Activated CD4-positive, alpha-beta memory T cell treated with anti-CD3 and anti-CD28 coated beads for 36 hours (primary cell): ENCODE results near the gene PAPSS1. TPM values are rescaled to one million over a fixed set of nuclear protein-coding genes. Genes with fewer than 3 reads are reported as not detected.
"Not testable (repeated sequence)": the region's sequence is repeated elsewhere in the genome, so short reads cannot be mapped to it uniquely, and the experiment has no call there.

Source experiments
- CTCF ChIA-PET: fragments of 350-600 bp; sonication (Branson Sonifier 250); formaldehyde crosslinking; loops from one replicate; lab custom pipeline; 2021; ENCODE audit warnings: antibody characterized with exemption, inconsistent platforms; lab: Charles Lee
- POLR2A ChIA-PET: fragments of 350-600 bp; sonication (Branson Sonifier 250); formaldehyde crosslinking; loops from one replicate; lab custom pipeline; 2021; ENCODE audit warnings: antibody characterized with exemption; lab: Charles Lee
- DNase-seq: peaks from one replicate; pipeline ENCODE4 v3.0.0-alpha.2; 2020
- H3K27ac Mint-ChIP-seq: one replicate; pipeline ENCODE4 v1.8.0; 2021; ENCODE audit warnings: mixed read lengths
- H3K27me3 Mint-ChIP-seq: one replicate; pipeline ENCODE4 v1.8.0; 2021; ENCODE audit warnings: mixed read lengths
- H3K36me3 Mint-ChIP-seq: one replicate; pipeline ENCODE4 v1.8.0; 2021; ENCODE audit warnings: mixed read lengths
- H3K4me1 Mint-ChIP-seq: one replicate; pipeline ENCODE4 v1.8.0; 2021; ENCODE audit warnings: low read depth, mixed read lengths
- H3K4me3 Mint-ChIP-seq: one replicate; pipeline ENCODE4 v1.8.0; 2021; ENCODE audit warnings: mild to moderate bottlenecking, mixed read lengths
- H3K9me3 Mint-ChIP-seq: one replicate; pipeline ENCODE4 v1.8.0; 2021; ENCODE audit warnings: mixed read lengths
- intact Hi-C: fragments of 100-400 bp; cut with micrococcal nuclease; formaldehyde crosslinking; loops from one replicate; pipeline ENCODE4 v1.15.1; 2023
- total RNA-seq, 2 experiments: library from RNA; stranded (reverse); gene quantifications; one replicate each; pipeline ENCODE4 v1.2.3, GENCODE V29; 2021

Gene PAPSS1
- total RNA-seq, 2 experiments from 2014 or later, result 33.0 to 34.9 TPM

- no peaks in the 10 kb centered on the region for H3K36me3 Mint-ChIP-seq
- intact Hi-C loops, result no loop called here
- H3K4me3 Mint-ChIP-seq, result no peak overlapping the region
- H3K27me3 Mint-ChIP-seq, result peaks cover 4% of the 10 kb centered on the region
- no peak for DNase-seq
- H3K4me1 Mint-ChIP-seq, result peaks cover 4% of the 10 kb centered on the region
- no peaks in the 10 kb centered on the region for H3K9me3 Mint-ChIP-seq
- ChIA-PET CTCF (interaction anchor here (0.9 kb wide), 1 partner anchor 8 kb away, joined by 3 read pairs; no protein-coding TSS in a partner anchor), POLR2A (no interaction called here)
- no peak overlapping the region for H3K27ac Mint-ChIP-seq
Measured at GRCh38 chr4:107742196-107742595, 22.2 kb upstream of the PAPSS1 start.

GRCh38 chr4:107740950-107741701 lies 21.1 kb upstream of the PAPSS1 start:
- DNase-seq, result no peak
- H3K27me3 Mint-ChIP-seq, result no peaks in the 10 kb centered on the region
- ChIA-PET CTCF (interaction anchor here (1.2 kb wide), 1 partner anchor 21 kb away, joined by 4 read pairs; the partner anchor contains the start of gene PAPSS1), POLR2A (no interaction called here)
- intact Hi-C loops, result no loop called here
- no peaks in the 10 kb centered on the region for H3K36me3 Mint-ChIP-seq
- no peak overlapping the region for H3K4me3 Mint-ChIP-seq
- no peaks in the 10 kb centered on the region for H3K9me3 Mint-ChIP-seq
- peaks cover 4% of the 10 kb centered on the region for H3K4me1 Mint-ChIP-seq
- H3K27ac Mint-ChIP-seq, result no peak overlapping the region

GRCh38 chr4:107740381-107740780 lies 20.3 kb upstream of the PAPSS1 start:
- ChIA-PET POLR2A (no interaction called here), CTCF (interaction anchor here (1.2 kb wide), 1 partner anchor 20 kb away, joined by 4 read pairs; the partner anchor contains the start of gene PAPSS1)
- Mint-ChIP-seq H3K36me3 (no peaks in the 10 kb centered on the region), H3K27ac (no peak overlapping the region), H3K4me1 (peaks cover 4% of the 10 kb centered on the region), H3K4me3 (no peak overlapping the region), H3K27me3 (no peaks in the 10 kb centered on the region), H3K9me3 (no peaks in the 10 kb centered on the region)
- intact Hi-C loops, result no loop called here
- no peak for DNase-seq

GRCh38 chr4:107737450-107737849 lies 17.4 kb upstream of the PAPSS1 start:
- no peak overlapping the region for H3K4me3 Mint-ChIP-seq
- H3K9me3 Mint-ChIP-seq, result no peaks in the 10 kb centered on the region
- H3K27ac Mint-ChIP-seq, result no peak overlapping the region
- H3K36me3 Mint-ChIP-seq, result no peaks in the 10 kb centered on the region
- ChIA-PET POLR2A (no interaction called here), CTCF (interaction anchor here (0.6 to 3.1 kb wide), 15 partner anchors 10 to 178 kb away, joined by 3 to 31 read pairs (median 4); partner anchors contain the start of gene PAPSS1)
- no peak for DNase-seq
- intact Hi-C loops, result loop anchor here (5.0 kb wide), 1 partner anchor 185 kb away; no protein-coding TSS in a partner anchor
- no peaks in the 10 kb centered on the region for H3K27me3 Mint-ChIP-seq
- H3K4me1 Mint-ChIP-seq, result no peaks in the 10 kb centered on the region

- no peaks in the 10 kb centered on the region for H3K36me3 Mint-ChIP-seq
- POLR2A ChIA-PET, result no interaction called here
Measured at GRCh38 chr4:107736924-107737448, 17.0 kb upstream of the PAPSS1 start.

GRCh38 chr4:107736037-107736436 lies 16.0 kb upstream of the PAPSS1 start:
- Mint-ChIP-seq H3K27ac (no peak overlapping the region), H3K4me3 (no peak overlapping the region), H3K27me3 (no peaks in the 10 kb centered on the region), H3K9me3 (no peaks in the 10 kb centered on the region), H3K36me3 (no peaks in the 10 kb centered on the region), H3K4me1 (no peaks in the 10 kb centered on the region)
- no peak for DNase-seq
- intact Hi-C loops, result loop anchor here (5.0 kb wide), 1 partner anchor 184 kb away; no protein-coding TSS in a partner anchor
- CTCF ChIA-PET, result interaction anchor here (0.8 to 3.1 kb wide), 7 partner anchors 11 to 183 kb away, joined by 3 to 31 read pairs (median 4); partner anchors contain the start of gene PAPSS1
- POLR2A ChIA-PET, result no interaction called here

More at GRCh38 chr4:107736924-107737448, 17.0 kb upstream of the PAPSS1 start:
- peak; percentile 40 for DNase-seq
- H3K4me3 Mint-ChIP-seq, result no peak overlapping the region
- CTCF ChIA-PET, result interaction anchor here (0.5 to 3.1 kb wide), 18 partner anchors 10 to 184 kb away, joined by 3 to 31 read pairs (median 4); partner anchors contain the start of gene PAPSS1
- intact Hi-C loops, result loop anchor here (5.0 kb wide), 1 partner anchor 185 kb away; no protein-coding TSS in a partner anchor
- no peak overlapping the region for H3K27ac Mint-ChIP-seq
- H3K9me3 Mint-ChIP-seq, result no peaks in the 10 kb centered on the region
- H3K27me3 Mint-ChIP-seq, result no peaks in the 10 kb centered on the region
- H3K4me1 Mint-ChIP-seq, result no peaks in the 10 kb centered on the region

GRCh38 chr4:107734120-107734519 lies 14.1 kb upstream of the PAPSS1 start:
- ChIA-PET CTCF (interaction anchor here (0.7 to 1.5 kb wide), 3 partner anchors 8 to 24 kb away, joined by 3 to 5 read pairs (median 3); no protein-coding TSS in a partner anchor), POLR2A (no interaction called here)
- DNase-seq, result no peak
- intact Hi-C loops, result no loop called here
- Mint-ChIP-seq H3K9me3 (no peaks in the 10 kb centered on the region), H3K36me3 (no peaks in the 10 kb centered on the region), H3K4me1 (no peaks in the 10 kb centered on the region), H3K27ac (no peak overlapping the region), H3K27me3 (no peaks in the 10 kb centered on the region), H3K4me3 (no peak overlapping the region)

- CTCF ChIA-PET, result interaction anchor here (0.9 kb wide), 1 partner anchor 9 kb away, joined by 3 read pairs; no protein-coding TSS in a partner anchor
- Mint-ChIP-seq H3K27me3 (no peaks in the 10 kb centered on the region), H3K4me1 (no peaks in the 10 kb centered on the region), H3K9me3 (no peaks in the 10 kb centered on the region), H3K4me3 (no peak overlapping the region), H3K36me3 (no peaks in the 10 kb centered on the region), H3K27ac (no peak overlapping the region)
- POLR2A ChIA-PET, result no interaction called here
- intact Hi-C loops, result no loop called here
- DNase-seq, result no peak
Measured at GRCh38 chr4:107733431-107733925, 13.4 kb upstream of the PAPSS1 start.

- CTCF ChIA-PET, DNase-seq, POLR2A ChIA-PET, H3K9me3 Mint-ChIP-seq, intact Hi-C loops, H3K27ac Mint-ChIP-seq, H3K36me3 Mint-ChIP-seq, H3K4me3 Mint-ChIP-seq, H3K4me1 Mint-ChIP-seq, H3K27me3 Mint-ChIP-seq: not testable (repeated sequence)
Measured at GRCh38 chr4:107729050-107729449, 9.0 kb upstream of the PAPSS1 start.

- POLR2A ChIA-PET, H3K27ac Mint-ChIP-seq, H3K4me1 Mint-ChIP-seq, H3K4me3 Mint-ChIP-seq, CTCF ChIA-PET, H3K36me3 Mint-ChIP-seq, H3K27me3 Mint-ChIP-seq, H3K9me3 Mint-ChIP-seq, DNase-seq, intact Hi-C loops: not testable (repeated sequence)
Measured at GRCh38 chr4:107726131-107726925, 6.3 kb upstream of the PAPSS1 start.

- intact Hi-C loops, result no loop called here
- no peaks in the 10 kb centered on the region for H3K9me3 Mint-ChIP-seq
- peaks cover 7% of the 10 kb centered on the region for H3K4me1 Mint-ChIP-seq
- no peak overlapping the region for H3K27ac Mint-ChIP-seq
- ChIA-PET CTCF (no interaction called here), POLR2A (no interaction called here)
- no peaks in the 10 kb centered on the region for H3K27me3 Mint-ChIP-seq
- H3K4me3 Mint-ChIP-seq, result no peak overlapping the region
- H3K36me3 Mint-ChIP-seq, result no peaks in the 10 kb centered on the region
- no peak for DNase-seq
Measured at GRCh38 chr4:107725281-107725859, 5.3 kb upstream of the PAPSS1 start.
